Measurements from ENCODE around the gene RPL6. TPM values are rescaled to one million over a fixed set of nuclear protein-coding genes. Genes with fewer than 3 reads are reported as not detected.

The RPL6 gene
- polyA plus RNA-seq, 1 donor from 2014 or later: 1,647 TPM

DNA sequence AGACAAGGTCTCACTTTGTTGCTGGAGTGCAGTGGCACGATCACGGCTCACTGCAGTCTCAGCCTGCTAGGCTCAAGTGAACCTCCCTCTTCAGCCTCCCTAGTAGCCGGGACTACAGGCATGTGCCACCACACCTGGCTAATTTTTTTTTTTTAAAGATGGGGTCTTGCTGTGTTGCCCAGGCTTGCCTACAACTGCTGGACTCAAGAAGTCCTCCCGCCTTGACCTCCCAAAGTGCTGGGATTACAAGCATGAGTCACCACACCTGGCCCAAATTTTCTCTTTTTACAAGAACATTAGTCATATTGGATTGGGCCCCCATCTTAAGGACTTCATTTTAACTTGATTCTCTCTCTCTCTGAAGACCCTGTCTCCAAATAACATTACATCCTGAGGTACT, 20.2 kb downstream of the RPL6 start:
- TF ChIP-seq TAF1 (IDR thresholded peaks at IDR 0.05; ENCODE audit: low read depth) (no peak), EP300 (conservative IDR thresholded peaks at IDR 0.05; ENCODE audit: poor library complexity, severe bottlenecking) (no peak), EZH2 (IDR thresholded peaks at IDR 0.05; ENCODE audit: borderline replicate concordance, insufficient read depth, low read length, poor library complexity, severe bottlenecking) (no peak), POLR2AphosphoS5 (IDR thresholded peaks at IDR 0.05) (no peak), RAD21 (conservative IDR thresholded peaks at IDR 0.05) (no peak), SMC3 (conservative IDR thresholded peaks at IDR 0.05; ENCODE audit: poor library complexity) (no peak), MXI1 (conservative IDR thresholded peaks at IDR 0.05; ENCODE audit: poor library complexity, severe bottlenecking) (no peak)
- TF ChIP-seq, protein P1, sequence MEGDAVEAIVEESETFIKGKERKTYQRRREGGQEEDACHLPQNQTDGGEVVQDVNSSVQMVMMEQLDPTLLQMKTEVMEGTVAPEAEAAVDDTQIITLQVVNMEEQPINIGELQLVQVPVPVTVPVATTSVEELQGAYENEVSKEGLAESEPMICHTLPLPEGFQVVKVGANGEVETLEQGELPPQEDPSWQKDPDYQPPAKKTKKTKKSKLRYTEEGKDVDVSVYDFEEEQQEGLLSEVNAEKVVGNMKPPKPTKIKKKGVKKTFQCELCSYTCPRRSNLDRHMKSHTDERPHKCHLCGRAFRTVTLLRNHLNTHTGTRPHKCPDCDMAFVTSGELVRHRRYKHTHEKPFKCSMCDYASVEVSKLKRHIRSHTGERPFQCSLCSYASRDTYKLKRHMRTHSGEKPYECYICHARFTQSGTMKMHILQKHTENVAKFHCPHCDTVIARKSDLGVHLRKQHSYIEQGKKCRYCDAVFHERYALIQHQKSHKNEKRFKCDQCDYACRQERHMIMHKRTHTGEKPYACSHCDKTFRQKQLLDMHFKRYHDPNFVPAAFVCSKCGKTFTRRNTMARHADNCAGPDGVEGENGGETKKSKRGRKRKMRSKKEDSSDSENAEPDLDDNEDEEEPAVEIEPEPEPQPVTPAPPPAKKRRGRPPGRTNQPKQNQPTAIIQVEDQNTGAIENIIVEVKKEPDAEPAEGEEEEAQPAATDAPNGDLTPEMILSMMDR (IDR thresholded peaks at IDR 0.05; ENCODE audit: poor library complexity, severe bottlenecking): no peak
- TF ChIP-seq, protein P2, sequence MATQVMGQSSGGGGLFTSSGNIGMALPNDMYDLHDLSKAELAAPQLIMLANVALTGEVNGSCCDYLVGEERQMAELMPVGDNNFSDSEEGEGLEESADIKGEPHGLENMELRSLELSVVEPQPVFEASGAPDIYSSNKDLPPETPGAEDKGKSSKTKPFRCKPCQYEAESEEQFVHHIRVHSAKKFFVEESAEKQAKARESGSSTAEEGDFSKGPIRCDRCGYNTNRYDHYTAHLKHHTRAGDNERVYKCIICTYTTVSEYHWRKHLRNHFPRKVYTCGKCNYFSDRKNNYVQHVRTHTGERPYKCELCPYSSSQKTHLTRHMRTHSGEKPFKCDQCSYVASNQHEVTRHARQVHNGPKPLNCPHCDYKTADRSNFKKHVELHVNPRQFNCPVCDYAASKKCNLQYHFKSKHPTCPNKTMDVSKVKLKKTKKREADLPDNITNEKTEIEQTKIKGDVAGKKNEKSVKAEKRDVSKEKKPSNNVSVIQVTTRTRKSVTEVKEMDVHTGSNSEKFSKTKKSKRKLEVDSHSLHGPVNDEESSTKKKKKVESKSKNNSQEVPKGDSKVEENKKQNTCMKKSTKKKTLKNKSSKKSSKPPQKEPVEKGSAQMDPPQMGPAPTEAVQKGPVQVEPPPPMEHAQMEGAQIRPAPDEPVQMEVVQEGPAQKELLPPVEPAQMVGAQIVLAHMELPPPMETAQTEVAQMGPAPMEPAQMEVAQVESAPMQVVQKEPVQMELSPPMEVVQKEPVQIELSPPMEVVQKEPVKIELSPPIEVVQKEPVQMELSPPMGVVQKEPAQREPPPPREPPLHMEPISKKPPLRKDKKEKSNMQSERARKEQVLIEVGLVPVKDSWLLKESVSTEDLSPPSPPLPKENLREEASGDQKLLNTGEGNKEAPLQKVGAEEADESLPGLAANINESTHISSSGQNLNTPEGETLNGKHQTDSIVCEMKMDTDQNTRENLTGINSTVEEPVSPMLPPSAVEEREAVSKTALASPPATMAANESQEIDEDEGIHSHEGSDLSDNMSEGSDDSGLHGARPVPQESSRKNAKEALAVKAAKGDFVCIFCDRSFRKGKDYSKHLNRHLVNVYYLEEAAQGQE (IDR thresholded peaks at IDR 0.05; ENCODE audit: borderline replicate concordance): no peak
- no peaks in the 10 kb centered on the region for H3K79me2 ChIP-seq (replicated peaks; ENCODE audit: insufficient read depth, low read length)
- no peaks in the 10 kb centered on the region for H3F3A ChIP-seq (ENCODE audit: insufficient read depth, low read length, poor library complexity, severe bottlenecking)
- H4K20me1 ChIP-seq (ENCODE audit: insufficient read depth): no peaks in the 10 kb centered on the region
- H3K27ac ChIP-seq (ENCODE audit: low read length): no peak overlapping the region
- H3K36me3 ChIP-seq (ENCODE audit: insufficient read depth, low read length): no peaks in the 10 kb centered on the region
- H3K9me2 ChIP-seq (ENCODE audit: insufficient read depth, low read length): no peaks in the 10 kb centered on the region
- H3K4me3 ChIP-seq (ENCODE audit: low read length): no peak overlapping the region
- H2AFZ ChIP-seq (ENCODE audit: low read depth, low read length): no peak overlapping the region
- no peaks in the 10 kb centered on the region for H3K27me3 ChIP-seq (ENCODE audit: insufficient read depth, low read depth, low read length)
- H3K9ac ChIP-seq (ENCODE audit: low read length): no peak overlapping the region
- no peak overlapping the region for H3K4me2 ChIP-seq (ENCODE audit: low read length)
- no peaks in the 10 kb centered on the region for H3K9me3 ChIP-seq (ENCODE audit: low read length)

DNA sequence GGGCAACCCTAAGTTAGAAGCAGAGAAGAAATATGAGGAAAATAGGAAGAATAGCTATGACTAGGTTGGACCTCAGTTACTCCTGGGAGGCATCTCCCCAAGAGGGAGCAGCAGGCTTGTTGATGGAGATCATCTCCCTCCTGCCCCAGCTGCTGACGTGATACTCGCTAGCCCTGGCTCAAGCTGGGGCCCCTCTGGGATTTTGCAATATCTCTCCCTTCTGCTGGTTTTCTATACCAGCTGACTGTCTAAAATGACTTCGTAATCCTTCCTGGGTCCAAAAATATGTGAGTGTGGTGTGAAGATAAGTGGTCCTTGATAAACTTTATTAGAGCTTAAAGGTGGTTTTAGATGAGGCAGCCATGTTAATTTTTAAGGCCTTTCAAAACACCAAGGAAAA, 22.7 kb downstream of the RPL6 start:
- H3K9ac ChIP-seq (ENCODE audit: low read length): peak overlapping the region; percentile 14
- H3K27ac ChIP-seq (ENCODE audit: low read length): peak overlapping the region; percentile 54
- H4K20me1 ChIP-seq (ENCODE audit: insufficient read depth): no peaks in the 10 kb centered on the region
- H3K9me3 ChIP-seq (ENCODE audit: low read length): no peaks in the 10 kb centered on the region
- H3K27me3 ChIP-seq (ENCODE audit: insufficient read depth, low read depth, low read length): no peaks in the 10 kb centered on the region
- H3K4me3 ChIP-seq (ENCODE audit: low read length): no peak overlapping the region
- peaks cover 3% of the 10 kb centered on the region for H3F3A ChIP-seq (ENCODE audit: insufficient read depth, low read length, poor library complexity, severe bottlenecking)
- TF ChIP-seq POLR2AphosphoS5 (IDR thresholded peaks at IDR 0.05) (no peak), EZH2 (IDR thresholded peaks at IDR 0.05; ENCODE audit: borderline replicate concordance, insufficient read depth, low read length, poor library complexity, severe bottlenecking) (no peak), RAD21 (conservative IDR thresholded peaks at IDR 0.05) (no peak), EP300 (conservative IDR thresholded peaks at IDR 0.05; ENCODE audit: poor library complexity, severe bottlenecking) (no peak), TAF1 (IDR thresholded peaks at IDR 0.05; ENCODE audit: low read depth) (no peak), MXI1 (conservative IDR thresholded peaks at IDR 0.05; ENCODE audit: poor library complexity, severe bottlenecking) (no peak), SMC3 (conservative IDR thresholded peaks at IDR 0.05; ENCODE audit: poor library complexity) (no peak)
- TF ChIP-seq, protein P1 (IDR thresholded peaks at IDR 0.05; ENCODE audit: poor library complexity, severe bottlenecking): no peak
- TF ChIP-seq, protein P2 (IDR thresholded peaks at IDR 0.05; ENCODE audit: borderline replicate concordance): no peak
- H3K4me2 ChIP-seq (ENCODE audit: low read length): no peak overlapping the region
- no peaks in the 10 kb centered on the region for H3K9me2 ChIP-seq (ENCODE audit: insufficient read depth, low read length)
- peak overlapping the region; percentile 73 for H2AFZ ChIP-seq (ENCODE audit: low read depth, low read length)
- no peaks in the 10 kb centered on the region for H3K36me3 ChIP-seq (ENCODE audit: insufficient read depth, low read length)
- H3K79me2 ChIP-seq (replicated peaks; ENCODE audit: insufficient read depth, low read length): peaks cover 2% of the 10 kb centered on the region

Measured in neural cell (in vitro differentiated cells).